Neuronal stem cell (in vitro differentiated cells): ENCODE data around the gene AKAP6.

ENCODE experiments used
- DNase-seq: peaks from one replicate; pipeline ENCODE4 v3.0.0-alpha.2; 2013; ENCODE audit warnings: low spot score
- H2AFZ ChIP-seq: one replicate; pipeline ENCODE4 v1.6.1; 2013; ENCODE audit warnings: mild to moderate bottlenecking, low read length, inconsistent platforms
- H2AK5ac ChIP-seq: 2 replicates; pipeline ENCODE4 v1.6.1; 2013; ENCODE audit warnings: low read depth, mild to moderate bottlenecking, inconsistent platforms, low read length, moderate library complexity, mixed read lengths
- H2BK120ac ChIP-seq: 2 replicates; pipeline ENCODE4 v1.6.1; 2013; ENCODE audit warnings: low read depth, mild to moderate bottlenecking, inconsistent platforms, low read length, moderate library complexity, mixed read lengths
- H2BK12ac ChIP-seq: one replicate; pipeline ENCODE4 v1.6.1; 2013; ENCODE audit warnings: low read length, inconsistent platforms
- H2BK15ac ChIP-seq: 2 replicates; pipeline ENCODE4 v1.6.1; 2013; ENCODE audit warnings: mild to moderate bottlenecking, low read length, inconsistent platforms, mixed read lengths
- H2BK5ac ChIP-seq: one replicate; pipeline ENCODE4 v1.6.1; 2013; ENCODE audit warnings: inconsistent platforms, mild to moderate bottlenecking, low read length, moderate library complexity
- H3K14ac ChIP-seq: one replicate; pipeline ENCODE4 v1.6.1; 2013; ENCODE audit warnings: low read length, inconsistent platforms
- H3K18ac ChIP-seq: 2 replicates; pipeline ENCODE4 v1.6.1; 2013; ENCODE audit warnings: low read length, inconsistent platforms
- H3K23ac ChIP-seq: 2 replicates; pipeline ENCODE4 v1.6.1; 2013; ENCODE audit warnings: low read depth, mild to moderate bottlenecking, mixed read lengths, low read length, inconsistent platforms; ENCODE audit not compliant: poor library complexity
- H3K27ac ChIP-seq: replicated peaks from 3 replicates; pipeline ENCODE4 v1.5.1; 2013; ENCODE audit warnings: low read length, inconsistent platforms
- H3K27me3 ChIP-seq, 3 experiments: 2 replicates each; pipeline ENCODE4 v1.6.1; 2013; ENCODE audit warnings: low read length in 3 of 3, mild to moderate bottlenecking in 2 of 3, inconsistent platforms in 1 of 3, low read depth in 1 of 3, mixed read lengths in 1 of 3, moderate library complexity in 1 of 3; ENCODE audit not compliant: control insufficient read depth in 3 of 3, insufficient read depth in 3 of 3
- H3K36me3 ChIP-seq, 2 donors: replicated peaks in 1 of 2; 2 replicates each; pipeline ENCODE4 v1.6.1; 2013; ENCODE audit warnings: low read length in 2 of 2; ENCODE audit not compliant: control insufficient read depth in 2 of 2, insufficient read depth in 2 of 2
- H3K4ac ChIP-seq: 2 replicates; pipeline ENCODE4 v1.6.1; 2013; ENCODE audit warnings: inconsistent platforms, mild to moderate bottlenecking, low read length, moderate library complexity
- H3K4me1 ChIP-seq, 2 donors: 1 replicate in 1 of 2; 2 replicates in 1 of 2; pipeline ENCODE4 v1.6.1; 2013; ENCODE audit warnings: low read length in 2 of 2, low read depth in 1 of 2; ENCODE audit not compliant: control insufficient read depth in 2 of 2, insufficient read depth in 1 of 2
- H3K4me2 ChIP-seq: one replicate; pipeline ENCODE4 v1.6.1; 2013; ENCODE audit warnings: mild to moderate bottlenecking, low read length, inconsistent platforms; ENCODE audit not compliant: insufficient read depth, poor library complexity, severe bottlenecking
- H3K4me3 ChIP-seq, 2 donors: 2 replicates each; pipeline ENCODE4 v1.5.1; 2013; ENCODE audit warnings: low read length in 2 of 2, mild to moderate bottlenecking in 2 of 2, inconsistent platforms in 1 of 2, moderate library complexity in 1 of 2
- H3K79me1 ChIP-seq: one replicate; pipeline ENCODE4 v1.6.1; 2013; ENCODE audit warnings: low read depth, mild to moderate bottlenecking, inconsistent platforms, low read length, moderate library complexity
- H3K9ac ChIP-seq: one replicate; pipeline ENCODE4 v1.6.1; 2013; ENCODE audit warnings: mild to moderate bottlenecking, low read depth, low read length, inconsistent platforms; ENCODE audit not compliant: poor library complexity
- H3K9me3 ChIP-seq, 2 donors: replicated peaks in 1 of 2; 2 replicates each; pipeline versions ENCODE3 to v1.6.1; 2013; ENCODE audit warnings: low read length in 2 of 2, mild to moderate bottlenecking in 2 of 2, inconsistent platforms in 1 of 2, low read depth in 1 of 2, mixed read lengths in 1 of 2, moderate library complexity in 1 of 2; ENCODE audit not compliant: control insufficient read depth in 2 of 2, insufficient read depth in 1 of 2
- H4K8ac ChIP-seq: one replicate; pipeline ENCODE4 v1.6.1; 2013; ENCODE audit warnings: low read depth, mild to moderate bottlenecking, inconsistent platforms, low read length, moderate library complexity
- H4K91ac ChIP-seq: one replicate; pipeline ENCODE4 v1.6.1; 2013; ENCODE audit warnings: low read length, low read depth, mild to moderate bottlenecking, inconsistent platforms; ENCODE audit not compliant: poor library complexity
- WGBS, 2 donors: extraction: QIAGEN DNeasy Blood & Tissue Kit; methylation state at CpG; one replicate each; pipeline ENCODE4 v1.1.7; 2013; ENCODE audit warnings: missing lambda C conversion rate in 2 of 2, mixed read lengths in 1 of 2; ENCODE audit not compliant: insufficient read length in 2 of 2, insufficient replicate concordance in 1 of 2; ENCODE audit errors: extremely low coverage in 2 of 2; 5-methylcytosine and 5-hydroxymethylcytosine counted together

The AKAP6 gene

DNA sequence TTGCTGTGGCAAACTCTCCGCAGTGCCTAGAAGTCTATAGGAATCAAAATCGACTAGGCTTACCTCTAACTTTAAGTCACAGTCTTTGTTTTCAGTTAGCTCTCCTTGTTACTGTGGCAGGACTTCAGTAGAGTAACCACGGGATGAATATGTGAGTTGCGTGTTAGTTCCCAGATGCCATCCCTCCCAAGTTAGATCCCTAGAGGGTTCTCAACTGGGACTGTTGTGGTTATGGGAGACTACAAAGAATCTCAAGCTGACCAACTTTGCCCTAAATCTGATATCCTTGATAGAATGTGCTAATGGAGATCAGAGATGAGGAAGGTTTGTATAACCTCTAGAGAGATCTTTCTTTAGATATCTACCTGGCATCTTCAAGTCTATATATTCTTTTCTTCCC, 208.1 kb downstream of the AKAP6 start:
- Histone ChIP-seq H3K18ac (no peak overlapping the region), H2BK120ac (no peak overlapping the region), H4K8ac (no peak overlapping the region), H3K4me2 (no peak overlapping the region), H3K27ac (no peak overlapping the region), H3K4ac (no peak overlapping the region), H2AK5ac (no peak overlapping the region), H3K4me1 (no peaks in the 10 kb centered on the region), H2BK15ac (no peak overlapping the region), H3K9ac (no peak overlapping the region), H3K4me3 (no peak overlapping the region), H3K36me3 (no peaks in the 10 kb centered on the region), H2AFZ (no peak overlapping the region), H3K23ac (no peak overlapping the region), H3K79me1 (no peaks in the 10 kb centered on the region), H2BK12ac (no peak overlapping the region), H3K9me3 (no peaks in the 10 kb centered on the region), H3K14ac (no peak overlapping the region), H4K91ac (no peak overlapping the region), H3K27me3 (peaks cover 0 to 14% (median 0%) of the 10 kb centered on the region in 3 experiments), H2BK5ac (no peak overlapping the region)
- no CpG with 5 or more reads among the region's 4 CpGs for WGBS, 2 donors
- DNase-seq: no peak

DNA sequence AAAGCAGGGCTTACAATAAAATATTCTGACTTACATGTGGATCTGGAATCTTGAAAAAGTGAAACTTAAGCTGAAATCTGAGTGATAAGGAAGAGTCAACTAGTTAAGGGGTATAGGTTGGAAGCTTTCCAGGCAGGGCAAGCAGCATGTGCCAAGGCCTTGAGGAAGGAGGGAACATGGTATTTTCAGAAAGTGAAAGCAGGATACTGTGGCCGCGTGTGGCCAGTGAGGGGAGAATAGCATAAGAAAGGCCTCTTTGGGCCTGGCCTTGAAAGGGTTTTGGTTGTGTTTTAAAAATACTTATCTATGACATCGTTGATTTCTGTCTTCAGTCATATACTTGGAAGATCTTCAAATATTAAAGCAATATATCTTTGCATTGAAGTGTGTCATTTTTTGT, 213.4 kb downstream of the AKAP6 start:
- H2AFZ ChIP-seq: no peak overlapping the region
- WGBS, 2 donors: no CpG with 5 or more reads among the region's 3 CpGs
- DNase-seq: no peak

DNA sequence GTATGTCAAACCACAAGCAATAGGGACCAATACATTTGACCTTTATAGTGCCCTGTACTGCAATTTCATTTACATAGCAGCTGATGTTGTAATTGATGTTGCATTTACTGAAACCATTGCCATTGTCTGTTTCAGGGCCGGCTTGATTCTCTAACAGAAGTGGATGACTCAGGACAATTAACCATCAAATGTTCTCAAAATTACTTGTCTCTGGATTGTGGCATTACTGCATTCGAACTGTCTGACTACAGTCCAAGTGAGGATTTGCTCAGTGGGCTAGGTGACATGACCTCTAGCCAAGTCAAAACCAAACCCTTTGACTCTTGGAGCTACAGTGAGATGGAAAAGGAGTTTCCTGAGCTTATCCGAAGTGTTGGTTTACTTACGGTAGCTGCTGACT, 216.0 kb downstream of the AKAP6 start:
- peaks cover 0 to 10% (median 0%) of the 10 kb centered on the region in 3 experiments for H3K27me3 ChIP-seq
- no peak overlapping the region for H3K9ac ChIP-seq
- H3K36me3 ChIP-seq: peaks cover 0 to 4% of the 10 kb centered on the region in 2 donors
- no peak overlapping the region for H2BK12ac ChIP-seq
- H3K14ac ChIP-seq: no peak overlapping the region
- no peak overlapping the region for H2AFZ ChIP-seq
- no peak overlapping the region for H3K4me2 ChIP-seq
- no peak for DNase-seq
- no peak overlapping the region for H3K23ac ChIP-seq
- no peak overlapping the region for H2BK15ac ChIP-seq
- H4K91ac ChIP-seq: no peak overlapping the region
- no peak overlapping the region for H4K8ac ChIP-seq
- no peaks in the 10 kb centered on the region for H3K4me1 ChIP-seq
- H3K4me3 ChIP-seq: no peak overlapping the region
- no peaks in the 10 kb centered on the region for H3K9me3 ChIP-seq
- no peak overlapping the region for H2BK5ac ChIP-seq
- no peak overlapping the region for H3K4ac ChIP-seq
- H3K27ac ChIP-seq: no peak overlapping the region
- H3K79me1 ChIP-seq: no peaks in the 10 kb centered on the region
- no peak overlapping the region for H2AK5ac ChIP-seq
- no CpG with 5 or more reads among the region's 4 CpGs for WGBS, 2 donors
- H2BK120ac ChIP-seq: no peak overlapping the region
- no peak overlapping the region for H3K18ac ChIP-seq

More for the DNA sequence above, 213.4 kb downstream of the AKAP6 start:
- Histone ChIP-seq H3K4me1 (no peaks in the 10 kb centered on the region), H3K27me3 (peaks cover 0 to 10% (median 0%) of the 10 kb centered on the region in 3 experiments), H2BK15ac (no peak overlapping the region), H3K4me3 (no peak overlapping the region), H4K91ac (no peak overlapping the region), H3K14ac (no peak overlapping the region), H3K79me1 (no peaks in the 10 kb centered on the region), H3K23ac (no peak overlapping the region), H3K36me3 (peaks cover 0 to 4% of the 10 kb centered on the region in 2 donors), H3K18ac (no peak overlapping the region), H3K4me2 (no peak overlapping the region), H2BK5ac (no peak overlapping the region), H3K9me3 (no peaks in the 10 kb centered on the region), H3K27ac (no peak overlapping the region), H3K4ac (no peak overlapping the region), H2BK120ac (no peak overlapping the region), H4K8ac (no peak overlapping the region), H2BK12ac (no peak overlapping the region), H3K9ac (no peak overlapping the region), H2AK5ac (no peak overlapping the region)

DNA sequence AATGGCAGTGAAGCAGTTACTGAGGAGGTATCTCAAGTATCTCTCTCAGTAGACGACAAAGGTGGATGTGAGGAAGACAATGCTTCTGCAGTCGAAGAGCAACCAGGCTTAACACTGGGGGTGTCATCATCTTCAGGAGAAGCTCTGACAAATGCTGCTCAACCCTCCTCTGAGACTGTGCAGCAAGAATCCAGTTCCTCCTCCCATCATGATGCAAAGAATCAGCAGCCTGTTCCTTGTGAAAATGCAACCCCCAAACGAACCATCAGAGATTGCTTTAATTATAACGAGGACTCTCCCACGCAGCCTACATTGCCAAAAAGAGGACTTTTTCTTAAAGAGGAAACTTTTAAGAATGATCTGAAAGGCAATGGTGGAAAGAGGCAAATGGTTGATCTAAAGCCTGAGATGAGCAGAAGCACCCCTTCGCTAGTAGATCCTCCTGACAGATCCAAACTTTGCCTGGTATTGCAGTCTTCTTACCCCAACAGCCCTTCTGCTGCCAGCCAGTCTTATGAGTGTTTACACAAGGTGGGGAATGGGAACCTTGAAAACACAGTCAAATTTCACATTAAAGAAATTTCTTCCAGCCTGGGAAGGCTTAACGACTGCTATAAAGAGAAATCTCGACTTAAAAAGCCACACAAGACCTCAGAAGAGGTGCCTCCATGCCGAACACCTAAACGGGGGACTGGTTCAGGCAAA, 216.6 kb downstream of the AKAP6 start:
- no peaks in the 10 kb centered on the region for H3K4me1 ChIP-seq
- no peak overlapping the region for H2AK5ac ChIP-seq

More for the DNA sequence above, 216.6 kb downstream of the AKAP6 start:
- no peak overlapping the region for H2AFZ ChIP-seq
- no peaks in the 10 kb centered on the region for H3K79me1 ChIP-seq
- no peak overlapping the region for H3K4ac ChIP-seq
- H3K9me3 ChIP-seq: no peaks in the 10 kb centered on the region
- H4K91ac ChIP-seq: no peak overlapping the region
- no peak for DNase-seq
- H3K4me2 ChIP-seq: no peak overlapping the region
- no peak overlapping the region for H3K14ac ChIP-seq
- H2BK15ac ChIP-seq: no peak overlapping the region
- H2BK12ac ChIP-seq: no peak overlapping the region
- no peak overlapping the region for H4K8ac ChIP-seq
- H3K18ac ChIP-seq: no peak overlapping the region
- no peak overlapping the region for H3K4me3 ChIP-seq
- no peak overlapping the region for H2BK5ac ChIP-seq
- no peak overlapping the region for H3K9ac ChIP-seq
- H3K36me3 ChIP-seq: peaks cover 0 to 4% of the 10 kb centered on the region in 2 donors
- peaks cover 0 to 10% (median 0%) of the 10 kb centered on the region in 3 experiments for H3K27me3 ChIP-seq
- no peak overlapping the region for H3K27ac ChIP-seq
- no peak overlapping the region for H2BK120ac ChIP-seq
- WGBS, 2 donors: no CpG with 5 or more reads among the region's 10 CpGs
- H3K23ac ChIP-seq: no peak overlapping the region
